GM18526 (cell line): ENCODE data around the gene CELF4.

ENCODE experiments used
- POLR2A ChIP-seq: IDR thresholded peaks from 3 replicates; pipeline ENCODE4 v1.6.1; 2011; ENCODE audit not compliant: insufficient read length; ENCODE audit errors: extremely low read depth

The CELF4 gene

DNA sequence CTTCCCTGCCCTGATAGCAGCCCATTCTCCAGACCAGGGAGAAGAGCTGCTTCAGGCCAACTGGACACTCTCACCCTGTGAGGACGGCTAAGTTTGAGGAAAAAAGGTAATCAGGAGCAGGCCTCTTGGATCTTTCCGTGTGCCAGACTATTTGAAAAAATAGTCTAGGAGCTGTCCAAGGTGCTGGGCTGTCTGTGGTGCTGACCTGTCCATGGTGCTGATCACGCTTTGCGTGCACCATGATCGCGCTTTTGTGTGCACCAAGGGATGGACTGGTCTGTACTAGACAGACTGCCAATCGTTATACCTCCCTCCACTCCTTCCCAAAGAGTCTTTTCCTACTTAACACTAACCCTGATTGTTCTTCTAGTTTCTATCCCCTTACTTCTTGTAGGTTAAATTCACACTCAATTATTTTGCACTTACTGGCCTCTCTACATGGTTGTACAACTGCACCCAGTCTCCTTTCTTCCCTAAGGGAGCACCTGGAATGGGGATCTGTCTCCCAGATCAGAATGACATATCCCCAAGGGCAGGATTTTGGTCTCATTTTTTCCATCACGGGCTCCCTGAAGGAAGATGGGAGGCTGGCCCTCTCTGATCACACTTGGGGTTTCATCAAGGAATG is 295.4 kb downstream of the CELF4 start:
- no peak for TF ChIP-seq POLR2A

DNA sequence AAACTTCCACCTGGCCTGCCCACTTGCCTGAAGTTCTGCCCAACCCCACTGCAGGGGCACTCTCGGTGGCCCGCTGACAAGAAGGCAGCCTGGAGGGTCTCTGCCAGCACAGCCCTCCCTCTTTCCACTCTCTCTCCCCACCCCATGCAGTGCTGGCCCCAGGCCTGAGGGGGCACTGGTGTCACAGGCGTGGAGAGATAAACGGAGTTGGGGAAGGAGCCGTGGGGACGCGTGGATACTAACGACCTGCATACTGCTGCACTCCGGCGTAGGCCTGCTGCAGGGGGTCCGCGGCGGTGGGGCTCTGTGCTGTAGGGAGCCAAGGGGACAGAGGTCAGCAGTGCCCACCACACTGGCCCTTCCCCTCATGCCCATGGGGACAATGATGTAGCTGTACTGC is 299.3 kb downstream of the CELF4 start:
- no peak for TF ChIP-seq POLR2A

- no peak for TF ChIP-seq POLR2A
These were observed 300.2 kb downstream of the CELF4 start for GRCh38 chr18:37265382-37265781.

GRCh38 chr18:37264956-37265355 is 300.6 kb downstream of the CELF4 start:
- TF ChIP-seq POLR2A, result no peak

DNA sequence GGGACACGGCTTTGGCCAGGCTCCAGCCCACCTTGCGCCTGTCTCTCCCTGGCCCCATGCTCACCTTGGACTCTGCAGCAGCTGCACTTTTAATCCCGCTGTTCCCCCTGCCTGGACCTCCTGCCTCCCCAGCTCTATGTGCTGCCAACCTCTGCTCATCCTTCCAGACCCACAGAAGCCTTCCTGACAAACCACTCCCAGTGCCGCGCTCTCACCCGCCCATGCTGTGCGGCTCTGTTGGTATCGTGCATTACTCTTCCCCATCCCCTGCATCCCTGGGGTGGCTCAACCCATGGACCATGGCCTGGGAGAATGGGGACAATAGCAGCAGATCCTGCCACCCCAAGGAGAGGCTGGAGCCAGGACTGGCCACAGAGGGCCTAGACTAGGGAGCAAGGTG is 303.6 kb downstream of the CELF4 start:
- no peak for TF ChIP-seq POLR2A

GRCh38 chr18:37261246-37261840 is 304.3 kb downstream of the CELF4 start:
- TF ChIP-seq POLR2A, result no peak

GRCh38 chr18:37260367-37261093 is 305.1 kb downstream of the CELF4 start:
- TF ChIP-seq POLR2A, result no peak

- no peak for TF ChIP-seq POLR2A
These were observed 305.9 kb downstream of the CELF4 start for GRCh38 chr18:37259711-37260110.

- TF ChIP-seq POLR2A, result no peak
These were observed 306.8 kb downstream of the CELF4 start for GRCh38 chr18:37258819-37259218.

GRCh38 chr18:37258131-37258530 is 307.5 kb downstream of the CELF4 start:
- no peak for TF ChIP-seq POLR2A

GRCh38 chr18:37254973-37255372 is 310.6 kb downstream of the CELF4 start:
- TF ChIP-seq POLR2A, result no peak

GRCh38 chr18:37254236-37254754 is 311.3 kb downstream of the CELF4 start:
- no peak for TF ChIP-seq POLR2A

- no peak for TF ChIP-seq POLR2A
These were observed 312.0 kb downstream of the CELF4 start for GRCh38 chr18:37253394-37254235.

GRCh38 chr18:37252854-37253393 is 312.7 kb downstream of the CELF4 start:
- no peak for TF ChIP-seq POLR2A

- TF ChIP-seq POLR2A, result no peak
These were observed 313.3 kb downstream of the CELF4 start for GRCh38 chr18:37252342-37252741.
